ENCODE measurements around the gene PLAAT3. TPM values are rescaled to one million over a fixed set of nuclear protein-coding genes. Genes with fewer than 3 reads are reported as not detected.
A peak's percentile ranks its signal among the peaks of the same experiment; 100 is the strongest.

PLAAT3 gene
- total and polyA plus RNA-seq, 4 donors: 13.4 to 90.1 (median 54.3) TPM

DNA sequence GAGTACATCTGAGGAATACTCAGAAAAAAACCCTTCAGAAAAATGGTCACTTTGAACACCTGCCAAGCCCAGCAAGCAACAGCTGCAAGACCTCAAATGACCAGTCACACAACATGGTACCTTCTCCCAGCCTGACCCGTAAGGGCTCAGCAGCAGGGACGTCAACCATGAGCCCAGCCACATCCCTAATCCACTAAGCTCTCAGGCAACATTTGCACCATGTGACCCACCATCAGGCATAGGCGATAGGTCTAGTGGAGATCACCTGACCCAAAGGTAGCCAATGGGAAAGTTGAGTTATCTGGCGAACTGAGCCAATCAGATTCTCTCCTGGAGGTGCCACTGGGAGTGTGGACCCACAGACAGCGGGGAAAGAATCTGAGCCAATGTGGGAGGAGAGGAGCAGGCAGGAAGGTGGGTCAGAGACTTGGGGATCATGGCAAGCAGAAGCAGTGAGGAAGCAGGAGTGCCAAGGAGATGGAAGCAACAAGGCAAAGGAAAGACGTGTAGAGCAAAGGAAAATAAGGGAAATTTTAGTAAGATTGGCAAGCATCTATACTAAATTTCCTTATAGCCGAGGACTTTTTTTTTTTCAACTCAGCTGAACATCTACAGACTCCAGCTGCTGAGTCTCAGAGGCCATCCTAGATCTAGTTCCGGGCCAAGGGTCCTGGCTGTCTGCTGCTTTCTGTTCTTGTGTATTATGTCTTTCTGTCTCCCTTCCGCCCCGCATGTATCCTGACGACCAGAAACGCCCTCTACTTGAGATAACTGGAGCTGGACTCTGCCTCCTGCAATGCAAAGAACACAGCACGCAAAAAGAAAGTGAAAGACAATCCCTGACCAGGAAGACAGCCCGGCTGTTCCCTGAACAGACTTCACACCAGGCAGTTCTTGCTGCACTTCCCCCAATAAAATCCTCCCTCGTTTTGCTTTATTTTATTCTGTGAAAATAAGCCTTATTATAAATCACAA, 40.1 kb downstream of the PLAAT3 start:
- Histone ChIP-seq H3K27ac (ENCODE audit: low read depth in 1 of 2, low read length in 2 of 2) (peak overlapping the region; percentile 53 to 75), H3K4me3 (ENCODE audit: low read depth in 1 of 3, low read length in 3 of 3) (peak overlapping the region in 1 of 3 donors; percentile 47), H3K9me3 (ENCODE audit: control insufficient read depth in 4 of 4, low read length in 3 of 4) (no peaks in the 10 kb centered on the region), H3K36me3 (ENCODE audit: control insufficient read depth in 4 of 4, insufficient read depth in 3 of 4, low read depth in 1 of 4, low read length in 3 of 4) (peaks cover 0 to 5% (median under 1%) of the 10 kb centered on the region in 4 donors), H3K9ac (ENCODE audit: low read depth in 1 of 2, low read length in 2 of 2) (peak overlapping the region in 1 of 2 donors; percentile 60), H3K4me1 (ENCODE audit: control insufficient read depth in 4 of 4, insufficient read depth in 4 of 4, low read length in 3 of 4) (peaks cover 7 to 26% (median 16%) of the 10 kb centered on the region in 4 donors), H3K27me3 (ENCODE audit: control insufficient read depth in 4 of 4, insufficient read depth in 4 of 4, low read length in 3 of 4) (no peaks in the 10 kb centered on the region)
- peak; percentile 60 for DNase-seq (ENCODE audit: low spot score)
- WGBS: 43% methylated on average over 15 of the region's 15 CpGs
- TF ChIP-seq EGR1 (IDR thresholded peaks at IDR 0.05; ENCODE audit: low read depth in 2 of 2): no peak
- TF ChIP-seq, protein P1, sequence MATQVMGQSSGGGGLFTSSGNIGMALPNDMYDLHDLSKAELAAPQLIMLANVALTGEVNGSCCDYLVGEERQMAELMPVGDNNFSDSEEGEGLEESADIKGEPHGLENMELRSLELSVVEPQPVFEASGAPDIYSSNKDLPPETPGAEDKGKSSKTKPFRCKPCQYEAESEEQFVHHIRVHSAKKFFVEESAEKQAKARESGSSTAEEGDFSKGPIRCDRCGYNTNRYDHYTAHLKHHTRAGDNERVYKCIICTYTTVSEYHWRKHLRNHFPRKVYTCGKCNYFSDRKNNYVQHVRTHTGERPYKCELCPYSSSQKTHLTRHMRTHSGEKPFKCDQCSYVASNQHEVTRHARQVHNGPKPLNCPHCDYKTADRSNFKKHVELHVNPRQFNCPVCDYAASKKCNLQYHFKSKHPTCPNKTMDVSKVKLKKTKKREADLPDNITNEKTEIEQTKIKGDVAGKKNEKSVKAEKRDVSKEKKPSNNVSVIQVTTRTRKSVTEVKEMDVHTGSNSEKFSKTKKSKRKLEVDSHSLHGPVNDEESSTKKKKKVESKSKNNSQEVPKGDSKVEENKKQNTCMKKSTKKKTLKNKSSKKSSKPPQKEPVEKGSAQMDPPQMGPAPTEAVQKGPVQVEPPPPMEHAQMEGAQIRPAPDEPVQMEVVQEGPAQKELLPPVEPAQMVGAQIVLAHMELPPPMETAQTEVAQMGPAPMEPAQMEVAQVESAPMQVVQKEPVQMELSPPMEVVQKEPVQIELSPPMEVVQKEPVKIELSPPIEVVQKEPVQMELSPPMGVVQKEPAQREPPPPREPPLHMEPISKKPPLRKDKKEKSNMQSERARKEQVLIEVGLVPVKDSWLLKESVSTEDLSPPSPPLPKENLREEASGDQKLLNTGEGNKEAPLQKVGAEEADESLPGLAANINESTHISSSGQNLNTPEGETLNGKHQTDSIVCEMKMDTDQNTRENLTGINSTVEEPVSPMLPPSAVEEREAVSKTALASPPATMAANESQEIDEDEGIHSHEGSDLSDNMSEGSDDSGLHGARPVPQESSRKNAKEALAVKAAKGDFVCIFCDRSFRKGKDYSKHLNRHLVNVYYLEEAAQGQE (IDR thresholded peaks at IDR 0.05): no peak
- peak in 1 of 2 donors; percentile 32 for TF ChIP-seq GABPA (IDR thresholded peaks at IDR 0.05 in 1 of 2, conservative IDR thresholded peaks at IDR 0.05 in 1 of 2)
- TF ChIP-seq RAD21 (IDR thresholded peaks at IDR 0.05): peak; percentile 8 to 12

DNA sequence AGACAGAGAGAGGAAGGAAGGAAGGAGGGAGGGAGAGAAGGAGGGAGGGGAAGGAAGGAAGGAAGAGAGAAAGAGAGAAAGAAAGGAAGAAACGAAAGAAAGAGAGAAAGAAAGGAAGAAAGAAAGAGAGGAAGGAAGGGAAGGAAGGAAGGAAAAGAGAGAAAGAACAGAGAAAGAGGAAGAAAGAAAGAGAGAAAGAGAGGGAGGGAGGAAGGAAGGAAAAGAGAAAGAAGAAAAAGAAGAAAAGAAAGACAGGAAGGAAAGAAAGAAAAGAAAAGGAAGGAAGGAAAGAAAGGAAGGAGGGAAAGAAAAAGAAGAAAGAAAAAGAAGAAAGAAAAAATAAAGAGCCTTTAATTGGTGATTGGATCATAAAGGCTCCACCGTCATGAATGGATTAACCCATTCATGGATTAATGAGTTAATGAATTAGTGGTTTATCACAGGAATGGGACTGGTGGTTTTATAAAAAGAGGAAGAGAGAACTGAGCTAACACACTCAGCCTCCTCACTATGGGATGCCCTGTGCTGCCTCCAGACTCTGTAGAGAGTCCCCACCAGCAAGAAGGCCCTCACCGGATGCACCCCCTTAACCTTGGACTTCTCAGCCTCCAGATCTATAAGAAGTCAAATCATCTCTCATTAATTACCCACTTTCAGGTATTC, 42.1 kb downstream of the PLAAT3 start:
- Histone ChIP-seq H3K9ac (ENCODE audit: low read depth in 1 of 2, low read length in 2 of 2) (no peak overlapping the region), H3K36me3 (ENCODE audit: control insufficient read depth in 4 of 4, insufficient read depth in 3 of 4, low read depth in 1 of 4, low read length in 3 of 4) (peaks cover 0 to 5% (median under 1%) of the 10 kb centered on the region in 4 donors), H3K4me3 (ENCODE audit: low read depth in 1 of 3, low read length in 3 of 3) (no peak overlapping the region), H3K4me1 (ENCODE audit: control insufficient read depth in 4 of 4, insufficient read depth in 4 of 4, low read length in 3 of 4) (peaks cover 7 to 30% (median 19%) of the 10 kb centered on the region in 4 donors), H3K27ac (ENCODE audit: low read depth in 1 of 2, low read length in 2 of 2) (no peak overlapping the region), H3K27me3 (ENCODE audit: control insufficient read depth in 4 of 4, insufficient read depth in 4 of 4, low read length in 3 of 4) (no peaks in the 10 kb centered on the region), H3K9me3 (ENCODE audit: control insufficient read depth in 4 of 4, low read length in 3 of 4) (no peaks in the 10 kb centered on the region)
- TF ChIP-seq, protein P2, sequence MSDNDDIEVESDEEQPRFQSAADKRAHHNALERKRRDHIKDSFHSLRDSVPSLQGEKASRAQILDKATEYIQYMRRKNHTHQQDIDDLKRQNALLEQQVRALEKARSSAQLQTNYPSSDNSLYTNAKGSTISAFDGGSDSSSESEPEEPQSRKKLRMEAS (IDR thresholded peaks at IDR 0.05): no peak
- TF ChIP-seq GABPA (IDR thresholded peaks at IDR 0.05 in 1 of 2, conservative IDR thresholded peaks at IDR 0.05 in 1 of 2) (no peak), JUND (IDR thresholded peaks at IDR 0.05) (no peak)
- no peak for DNase-seq (ENCODE audit: low spot score)
- WGBS: 85% methylated on average over 3 of the region's 3 CpGs

DNA sequence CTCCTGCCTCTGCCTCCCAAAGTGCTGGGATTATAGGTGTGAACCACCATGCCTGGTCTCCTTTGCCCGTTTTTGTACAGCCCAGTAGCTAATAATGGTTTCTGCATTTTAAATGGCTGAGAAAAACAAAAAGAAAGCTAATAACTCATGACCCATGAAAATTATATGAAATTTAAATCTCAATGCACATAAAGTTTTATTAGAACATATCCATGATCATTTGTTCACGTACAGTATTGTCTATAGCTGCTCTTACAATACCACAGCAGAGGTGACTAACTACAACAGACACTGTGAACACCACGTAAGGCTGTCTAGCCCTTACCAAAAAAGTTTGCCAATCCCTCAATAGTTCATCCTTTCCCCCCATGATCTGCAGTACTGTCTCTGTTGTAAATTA, 44.7 kb downstream of the PLAAT3 start:
- no peak overlapping the region for H3K4me3 ChIP-seq (ENCODE audit: low read depth in 1 of 3, low read length in 3 of 3)
- peaks cover 0 to 5% (median under 1%) of the 10 kb centered on the region in 4 donors for H3K36me3 ChIP-seq (ENCODE audit: control insufficient read depth in 4 of 4, insufficient read depth in 3 of 4, low read depth in 1 of 4, low read length in 3 of 4)
- H3K9me3 ChIP-seq (ENCODE audit: control insufficient read depth in 4 of 4, low read length in 3 of 4): no peaks in the 10 kb centered on the region
- WGBS: 95% methylated on average over 3 of the region's 3 CpGs
- H3K4me1 ChIP-seq (ENCODE audit: control insufficient read depth in 4 of 4, insufficient read depth in 4 of 4, low read length in 3 of 4): peaks cover 1 to 18% (median 10%) of the 10 kb centered on the region in 4 donors
- H3K27me3 ChIP-seq (ENCODE audit: control insufficient read depth in 4 of 4, insufficient read depth in 4 of 4, low read length in 3 of 4): no peaks in the 10 kb centered on the region
- H3K27ac ChIP-seq (ENCODE audit: low read depth in 1 of 2, low read length in 2 of 2): no peak overlapping the region
- no peak for DNase-seq (ENCODE audit: low spot score)
- no peak overlapping the region for H3K9ac ChIP-seq (ENCODE audit: low read depth in 1 of 2, low read length in 2 of 2)
- TF ChIP-seq, protein P3, sequence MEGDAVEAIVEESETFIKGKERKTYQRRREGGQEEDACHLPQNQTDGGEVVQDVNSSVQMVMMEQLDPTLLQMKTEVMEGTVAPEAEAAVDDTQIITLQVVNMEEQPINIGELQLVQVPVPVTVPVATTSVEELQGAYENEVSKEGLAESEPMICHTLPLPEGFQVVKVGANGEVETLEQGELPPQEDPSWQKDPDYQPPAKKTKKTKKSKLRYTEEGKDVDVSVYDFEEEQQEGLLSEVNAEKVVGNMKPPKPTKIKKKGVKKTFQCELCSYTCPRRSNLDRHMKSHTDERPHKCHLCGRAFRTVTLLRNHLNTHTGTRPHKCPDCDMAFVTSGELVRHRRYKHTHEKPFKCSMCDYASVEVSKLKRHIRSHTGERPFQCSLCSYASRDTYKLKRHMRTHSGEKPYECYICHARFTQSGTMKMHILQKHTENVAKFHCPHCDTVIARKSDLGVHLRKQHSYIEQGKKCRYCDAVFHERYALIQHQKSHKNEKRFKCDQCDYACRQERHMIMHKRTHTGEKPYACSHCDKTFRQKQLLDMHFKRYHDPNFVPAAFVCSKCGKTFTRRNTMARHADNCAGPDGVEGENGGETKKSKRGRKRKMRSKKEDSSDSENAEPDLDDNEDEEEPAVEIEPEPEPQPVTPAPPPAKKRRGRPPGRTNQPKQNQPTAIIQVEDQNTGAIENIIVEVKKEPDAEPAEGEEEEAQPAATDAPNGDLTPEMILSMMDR (IDR thresholded peaks at IDR 0.05; ENCODE audit: low read depth, low read length, missing input control): no peak
- TF ChIP-seq, protein P4, sequence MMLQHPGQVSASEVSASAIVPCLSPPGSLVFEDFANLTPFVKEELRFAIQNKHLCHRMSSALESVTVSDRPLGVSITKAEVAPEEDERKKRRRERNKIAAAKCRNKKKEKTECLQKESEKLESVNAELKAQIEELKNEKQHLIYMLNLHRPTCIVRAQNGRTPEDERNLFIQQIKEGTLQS (IDR thresholded peaks at IDR 0.05): no peak
- TF ChIP-seq EGR1 (IDR thresholded peaks at IDR 0.05; ENCODE audit: low read depth in 2 of 2) (no peak), SP1 (IDR thresholded peaks at IDR 0.05) (no peak), HNF4G (IDR thresholded peaks at IDR 0.05) (no peak), JUND (IDR thresholded peaks at IDR 0.05) (no peak)
- TF ChIP-seq, protein P1 (IDR thresholded peaks at IDR 0.05): no peak

All from liver (tissue), 9 donors.